Keratinocyte (primary cell): Measurements from ENCODE around the gene ARCN1.

Experiments used
- EZH2 ChIP-seq: IDR thresholded peaks from one replicate; pipeline ENCODE4 v1.6.1; 2012; ENCODE audit warnings: inconsistent platforms, mild to moderate bottlenecking, low read length, moderate library complexity
- TF ChIP-seq, protein P1 (sequence below), 3 experiments: IDR thresholded peaks in 1 of 3; conservative IDR thresholded peaks in 1 of 3; optimal IDR thresholded peaks in 1 of 3; 2 replicates in 2 of 3; 3 replicates in 1 of 3; pipeline versions ENCODE3 to v1.5.1; 2011; ENCODE audit warnings: low read length in 3 of 3, mild to moderate bottlenecking in 3 of 3, moderate library complexity in 2 of 3, control low read depth in 1 of 3, inconsistent platforms in 1 of 3; ENCODE audit not compliant: insufficient read depth in 2 of 3; ENCODE audit errors: extremely low read depth in 1 of 3

DNA sequence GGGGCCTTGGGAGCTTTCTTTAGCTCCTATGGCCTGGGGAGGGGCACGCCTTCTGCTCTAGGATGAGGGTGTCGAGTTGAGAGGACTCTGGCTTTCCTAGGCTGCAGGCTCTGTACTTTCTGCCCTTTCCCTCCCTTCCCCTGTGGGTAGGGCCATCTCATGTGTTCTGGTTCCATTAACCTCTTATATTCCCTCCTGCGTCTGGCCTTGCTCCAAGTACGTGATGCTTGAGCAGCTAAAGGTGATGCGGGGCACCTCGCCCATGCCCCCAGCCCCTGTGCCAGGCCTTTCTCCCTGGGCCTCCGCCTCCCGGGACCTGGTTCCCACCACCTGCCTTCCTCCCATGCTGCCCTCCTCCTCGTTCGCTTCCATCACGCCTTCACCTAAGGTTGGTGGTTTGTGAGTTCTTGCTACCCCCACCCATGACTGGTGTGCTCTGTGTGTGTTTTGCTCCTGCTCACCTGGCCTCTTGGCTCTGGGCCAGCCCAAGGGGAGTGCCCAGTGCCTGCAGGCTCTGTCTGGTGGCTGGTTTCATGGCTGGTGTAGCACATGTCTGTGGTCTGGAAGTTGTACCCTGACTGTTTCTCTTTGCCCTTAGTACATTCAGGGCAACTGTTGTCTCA is 69.3 kb downstream of the ARCN1 start:
- TF ChIP-seq, protein P1, sequence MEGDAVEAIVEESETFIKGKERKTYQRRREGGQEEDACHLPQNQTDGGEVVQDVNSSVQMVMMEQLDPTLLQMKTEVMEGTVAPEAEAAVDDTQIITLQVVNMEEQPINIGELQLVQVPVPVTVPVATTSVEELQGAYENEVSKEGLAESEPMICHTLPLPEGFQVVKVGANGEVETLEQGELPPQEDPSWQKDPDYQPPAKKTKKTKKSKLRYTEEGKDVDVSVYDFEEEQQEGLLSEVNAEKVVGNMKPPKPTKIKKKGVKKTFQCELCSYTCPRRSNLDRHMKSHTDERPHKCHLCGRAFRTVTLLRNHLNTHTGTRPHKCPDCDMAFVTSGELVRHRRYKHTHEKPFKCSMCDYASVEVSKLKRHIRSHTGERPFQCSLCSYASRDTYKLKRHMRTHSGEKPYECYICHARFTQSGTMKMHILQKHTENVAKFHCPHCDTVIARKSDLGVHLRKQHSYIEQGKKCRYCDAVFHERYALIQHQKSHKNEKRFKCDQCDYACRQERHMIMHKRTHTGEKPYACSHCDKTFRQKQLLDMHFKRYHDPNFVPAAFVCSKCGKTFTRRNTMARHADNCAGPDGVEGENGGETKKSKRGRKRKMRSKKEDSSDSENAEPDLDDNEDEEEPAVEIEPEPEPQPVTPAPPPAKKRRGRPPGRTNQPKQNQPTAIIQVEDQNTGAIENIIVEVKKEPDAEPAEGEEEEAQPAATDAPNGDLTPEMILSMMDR (optimal IDR thresholded peaks at IDR 0.05 in 1 of 3, IDR thresholded peaks at IDR 0.05 in 1 of 3, conservative IDR thresholded peaks at IDR 0.05 in 1 of 3; ENCODE audit: extremely low read depth in 1 of 3, insufficient read depth in 2 of 3, low read length in 3 of 3) = no peak
- TF ChIP-seq EZH2 = no peak
